IgD-negative memory B cell (primary cell): ENCODE measurements around the gene GSTA5. TPM values are rescaled to one million over a fixed set of nuclear protein-coding genes. Genes with fewer than 3 reads are reported as not detected.
A peak's percentile ranks its signal among the peaks of the same experiment; 100 is the strongest.
"Not testable (repeated sequence)": the region's sequence is repeated elsewhere in the genome, so short reads cannot be mapped to it uniquely, and the experiment has no call there.

ENCODE experiments used
- H3K27ac Mint-ChIP-seq, 3 donors: one replicate each; pipeline ENCODE4 v1.8.0; 2020 to 2022; ENCODE audit warnings: mild to moderate bottlenecking in 3 of 3, mixed read lengths in 3 of 3, moderate library complexity in 1 of 3
- H3K27me3 Mint-ChIP-seq: one replicate; pipeline ENCODE4 v1.8.0; 2021; ENCODE audit warnings: mixed read lengths
- H3K36me3 Mint-ChIP-seq: one replicate; pipeline ENCODE4 v1.8.0; 2020; ENCODE audit warnings: mild to moderate bottlenecking, mixed read lengths
- H3K4me1 Mint-ChIP-seq, 3 donors: one replicate each; pipeline ENCODE4 v1.8.0; 2020 to 2022; ENCODE audit warnings: mixed read lengths in 3 of 3, mild to moderate bottlenecking in 1 of 3
- H3K4me3 Mint-ChIP-seq, 4 donors: one replicate each; pipeline ENCODE4 v1.8.0; 2020 to 2022; ENCODE audit warnings: mild to moderate bottlenecking in 4 of 4, mixed read lengths in 4 of 4, moderate library complexity in 3 of 4
- H3K9me3 Mint-ChIP-seq, 3 donors: one replicate each; pipeline ENCODE4 v1.8.0; 2020 to 2021; ENCODE audit warnings: mixed read lengths in 3 of 3, mild to moderate bottlenecking in 1 of 3
- polyA plus RNA-seq: library from polyadenylated mRNA; unstranded; fragments of 300-500 nt; fragmentation: Illumina TruSeq; gene quantifications from one replicate; pipeline ENCODE4 v1.2.3, GENCODE V29; 2021

GSTA5 gene
- not detected for polyA plus RNA-seq

DNA sequence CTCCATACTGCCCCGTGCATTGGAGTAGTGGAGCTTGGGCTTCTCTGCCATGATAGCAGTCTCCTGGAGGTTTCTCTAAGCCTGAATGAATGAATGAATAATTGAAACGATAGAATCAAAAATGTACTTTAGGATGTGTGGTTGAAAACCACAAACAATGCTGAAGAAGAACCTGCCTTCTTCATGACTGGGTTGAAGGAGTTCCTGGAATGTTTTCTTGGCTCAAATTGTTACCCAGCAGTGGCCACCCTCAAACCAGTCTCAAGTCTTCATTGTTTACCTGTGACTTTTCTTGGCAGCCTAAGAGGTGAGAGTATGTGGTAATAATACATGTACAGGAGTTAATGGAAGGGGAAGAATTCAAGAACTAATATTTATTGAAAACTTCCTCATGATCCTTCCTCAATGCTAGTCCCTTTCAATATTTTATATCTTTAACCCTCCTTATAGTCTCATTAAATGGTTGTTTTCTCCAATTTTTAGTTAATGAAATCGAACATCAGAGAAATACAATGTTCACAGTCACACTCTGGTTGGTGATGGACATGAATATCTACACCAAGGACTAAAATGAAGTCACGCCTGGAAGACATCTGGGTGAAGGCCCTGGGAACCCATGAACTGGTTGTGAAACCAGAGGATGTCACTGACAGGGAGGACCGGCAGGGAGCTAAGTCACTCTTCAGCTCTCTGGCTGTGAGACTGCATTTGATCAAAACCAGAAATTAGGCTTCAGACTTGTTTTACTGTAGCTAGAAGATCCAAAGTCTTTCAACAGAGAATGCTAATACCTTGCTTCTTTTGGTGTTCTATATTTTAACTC is at the start of gene GSTA5:
Gene GSTA5 (minus strand): TSS at position 51 of the 823 bp plus-strand sequence.
- H3K9me3 Mint-ChIP-seq, result no peaks in the 10 kb centered on the region
- H3K27me3 Mint-ChIP-seq, result peaks cover 16% of the 10 kb centered on the region
- no peak within 1 kb of the TSS for H3K4me3 Mint-ChIP-seq
- no peaks in the 10 kb centered on the region for H3K4me1 Mint-ChIP-seq
- peaks cover 2% of the 10 kb centered on the region for H3K36me3 Mint-ChIP-seq
- H3K27ac Mint-ChIP-seq, result no peak within 1 kb of the TSS

DNA sequence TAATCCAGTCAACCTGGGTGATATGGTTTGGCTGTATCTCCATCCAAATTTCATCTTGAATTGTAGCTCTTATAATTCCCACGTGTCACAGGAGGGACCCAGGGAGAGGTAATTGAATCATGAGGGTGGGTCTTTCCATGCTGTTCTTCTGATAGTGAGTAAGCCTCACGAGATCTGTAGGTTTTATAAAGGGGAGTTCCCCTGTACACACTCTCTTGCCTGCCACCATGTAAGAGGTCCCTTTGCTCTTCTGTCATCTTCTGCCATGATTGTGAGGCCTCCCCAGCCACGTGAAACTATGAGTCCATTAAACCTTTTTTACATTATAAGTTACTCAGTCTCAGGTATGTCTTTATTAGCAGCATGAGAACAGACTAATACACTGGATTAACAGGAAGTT is 49.4 kb upstream of the GSTA5 start:
- Mint-ChIP-seq H3K4me3 (no peak overlapping the region), H3K36me3 (no peaks in the 10 kb centered on the region), H3K9me3 (no peaks in the 10 kb centered on the region), H3K27me3 (peaks cover 2% of the 10 kb centered on the region), H3K4me1 (peaks cover 0 to 1% (median 0%) of the 10 kb centered on the region in 3 donors), H3K27ac (no peak overlapping the region)

DNA sequence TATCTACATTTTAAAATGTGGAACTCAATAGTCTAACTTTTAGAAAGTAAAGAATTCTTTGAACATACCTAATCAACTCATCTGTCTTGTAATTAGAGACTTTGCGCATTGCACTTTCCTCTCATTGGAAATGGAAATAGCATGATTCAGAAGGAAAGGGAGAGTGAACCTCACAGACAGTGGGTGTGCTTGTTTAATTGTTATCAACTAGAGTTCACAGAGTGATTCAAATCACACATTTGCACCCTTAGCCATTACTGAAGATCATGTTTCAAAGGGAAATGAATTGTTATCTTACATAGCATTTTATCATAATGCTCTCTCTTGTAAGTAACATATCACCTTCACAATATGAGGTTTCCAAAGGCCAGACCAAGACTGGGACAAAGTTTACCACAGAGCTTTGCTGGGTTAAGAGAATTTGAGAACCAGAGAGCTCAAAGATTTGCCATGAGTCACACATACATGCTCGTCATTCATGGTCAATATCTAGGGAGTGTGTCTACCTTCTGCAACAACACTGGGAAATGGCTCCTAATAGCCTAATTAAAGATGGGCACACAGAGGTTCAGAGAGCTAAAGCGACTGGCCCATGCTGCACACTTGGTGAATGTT is 47.4 kb upstream of the GSTA5 start:
- Mint-ChIP-seq H3K27me3 (no peaks in the 10 kb centered on the region), H3K36me3 (no peaks in the 10 kb centered on the region), H3K27ac (peak overlapping the region in 1 of 3 donors; percentile 63), H3K4me3 (no peak overlapping the region), H3K9me3 (no peaks in the 10 kb centered on the region), H3K4me1 (no peaks in the 10 kb centered on the region)

DNA sequence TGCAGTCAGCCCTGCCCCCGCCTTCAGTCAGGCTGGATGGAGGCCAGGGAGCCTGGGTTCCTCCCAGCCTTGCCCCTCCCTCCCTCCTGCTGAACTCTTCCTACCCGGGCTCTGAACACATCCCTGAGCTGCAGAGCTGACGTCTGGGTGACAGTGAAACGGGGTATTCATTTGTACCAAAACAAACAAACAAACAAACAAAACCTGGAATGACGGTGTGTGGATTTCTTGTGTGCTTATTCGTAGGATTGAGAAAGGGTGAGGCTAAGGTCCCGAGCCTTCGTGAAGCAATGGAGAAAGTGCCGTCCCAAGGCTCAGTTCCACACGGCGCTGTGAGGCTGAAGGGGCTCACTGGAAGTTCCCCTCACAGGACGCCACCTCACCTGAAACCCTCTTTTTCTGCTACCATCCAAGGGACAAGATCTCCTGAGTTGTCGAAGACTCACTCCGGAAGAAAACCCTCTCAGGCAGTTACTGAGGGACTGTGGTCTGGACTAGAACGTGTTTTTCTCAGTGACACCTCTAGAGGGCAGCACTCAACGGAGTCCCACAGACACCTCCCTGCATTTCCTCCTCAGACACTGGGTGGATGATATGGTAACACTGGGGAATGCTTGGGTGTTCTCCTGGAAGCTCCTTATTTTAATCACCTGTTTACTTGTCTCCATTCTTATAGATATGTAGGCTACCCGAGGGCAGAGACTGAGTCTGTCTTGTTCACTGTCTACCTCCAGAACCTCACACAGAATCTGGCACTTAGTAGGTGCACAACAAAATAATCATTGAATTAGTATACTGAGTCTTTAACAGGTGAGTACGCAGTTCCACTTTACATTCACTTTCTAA is 41.6 kb upstream of the GSTA5 start:
- no peaks in the 10 kb centered on the region for H3K9me3 Mint-ChIP-seq
- H3K4me3 Mint-ChIP-seq, result peak overlapping the region; percentile 82 to 94 (median 88)
- H3K36me3 Mint-ChIP-seq, result no peaks in the 10 kb centered on the region
- no peaks in the 10 kb centered on the region for H3K27me3 Mint-ChIP-seq
- H3K4me1 Mint-ChIP-seq, result peaks cover 0 to 3% (median 0%) of the 10 kb centered on the region in 3 donors
- peak overlapping the region in 1 of 3 donors; percentile 54 for H3K27ac Mint-ChIP-seq

DNA sequence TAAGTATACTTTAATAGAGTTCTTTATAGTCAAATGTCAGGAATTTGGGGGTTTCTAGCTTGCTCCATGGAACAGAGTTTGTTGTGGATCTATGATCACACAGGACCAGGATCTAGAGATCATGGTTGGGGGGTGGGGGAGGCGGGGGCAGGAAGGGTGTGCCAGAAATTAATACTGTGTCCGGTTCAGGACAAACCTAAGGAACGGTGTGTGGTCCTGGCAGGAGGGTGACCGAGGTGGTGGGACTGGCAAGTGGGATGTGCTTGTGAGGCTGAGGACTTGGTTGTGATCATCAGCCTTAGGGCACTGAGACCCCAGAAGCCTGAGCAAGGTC is 41.0 kb upstream of the GSTA5 start:
- H3K27ac Mint-ChIP-seq, result no peak overlapping the region
- H3K4me1 Mint-ChIP-seq, result peaks cover 0 to 3% (median 0%) of the 10 kb centered on the region in 3 donors
- no peaks in the 10 kb centered on the region for H3K27me3 Mint-ChIP-seq

DNA sequence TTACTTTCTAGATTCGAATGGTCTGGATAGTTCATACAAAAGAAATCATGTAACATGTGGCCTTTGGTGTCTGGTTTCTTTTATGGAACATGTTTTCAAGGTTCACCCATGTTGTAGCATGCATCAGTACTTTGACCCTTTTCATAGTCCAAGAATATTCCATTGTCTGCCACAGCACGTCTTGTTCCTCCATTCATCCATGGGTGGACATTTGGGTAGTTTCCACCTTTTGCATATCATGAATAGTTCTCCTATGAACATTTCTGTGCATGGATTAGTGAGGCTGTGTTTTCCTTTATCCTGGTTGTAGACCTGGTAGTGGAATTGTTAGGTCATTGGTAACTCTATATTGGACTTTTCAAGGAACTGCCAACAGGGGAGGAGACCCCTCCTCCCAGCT is 37.2 kb upstream of the GSTA5 start:
- peaks cover 0 to 3% (median 0%) of the 10 kb centered on the region in 3 donors for H3K4me1 Mint-ChIP-seq

More for the DNA sequence above, 41.0 kb upstream of the GSTA5 start:
- no peaks in the 10 kb centered on the region for H3K36me3 Mint-ChIP-seq
- H3K9me3 Mint-ChIP-seq, result no peaks in the 10 kb centered on the region
- H3K4me3 Mint-ChIP-seq, result peak overlapping the region; percentile 82 to 94 (median 88)

DNA sequence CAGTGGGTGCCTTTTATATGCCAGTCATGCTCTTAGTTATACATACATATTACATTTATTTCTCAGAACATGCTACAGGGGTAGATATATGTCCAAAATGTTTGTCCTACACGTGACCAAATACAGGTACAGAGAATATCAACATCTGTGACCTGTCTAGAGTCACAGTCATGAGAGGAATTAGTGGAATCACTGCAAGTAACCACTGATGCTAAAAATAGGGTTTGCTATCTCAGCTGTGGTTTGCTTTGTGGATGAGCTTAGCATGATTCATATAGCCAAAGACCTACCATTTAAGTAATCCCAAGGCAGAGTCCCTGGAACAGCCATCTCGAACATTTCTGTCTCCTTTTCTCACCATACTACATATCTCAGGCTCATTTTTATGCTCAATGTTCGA is 36.6 kb upstream of the GSTA5 start:
- no peak overlapping the region for H3K27ac Mint-ChIP-seq

More for the DNA sequence above, 37.2 kb upstream of the GSTA5 start:
- Mint-ChIP-seq H3K36me3 (no peaks in the 10 kb centered on the region), H3K9me3 (no peaks in the 10 kb centered on the region), H3K27me3 (peaks cover 3% of the 10 kb centered on the region), H3K4me3 (no peak overlapping the region), H3K27ac (no peak overlapping the region)

DNA sequence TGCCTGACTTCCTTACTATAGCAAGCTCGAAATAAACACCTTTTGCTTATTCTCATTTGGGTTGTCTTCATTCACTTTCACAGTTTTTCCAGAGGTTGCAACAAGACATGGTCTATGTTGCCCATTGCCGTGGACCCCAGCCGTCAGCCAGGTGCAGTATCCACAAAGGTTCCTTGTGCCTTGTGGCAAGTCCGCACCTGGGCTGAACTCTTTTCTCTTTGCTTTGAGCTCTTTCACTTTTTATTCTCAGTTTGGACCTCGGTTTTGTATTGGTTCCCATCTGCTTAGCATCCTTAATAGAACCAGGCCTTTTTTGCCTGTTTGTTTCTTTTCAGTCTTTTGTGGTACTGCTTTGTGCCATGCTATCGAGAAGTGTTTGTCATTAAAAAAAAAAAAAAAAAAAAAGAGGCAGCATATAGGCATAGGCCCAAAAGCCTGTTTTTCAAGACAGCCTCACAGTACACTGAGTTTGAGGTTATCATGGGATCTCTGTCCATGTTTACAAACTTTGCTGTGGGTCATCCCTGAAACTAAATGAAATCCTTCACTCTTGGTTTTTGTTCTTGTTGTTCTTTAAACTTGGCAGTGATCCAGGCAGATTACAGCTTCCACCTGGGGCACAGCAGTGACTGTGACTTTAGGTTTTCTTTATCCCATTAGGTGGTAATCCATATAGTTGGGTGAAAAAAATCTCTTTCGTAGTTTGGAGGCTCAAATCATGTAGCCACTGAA is 35.6 kb upstream of the GSTA5 start:
- no peaks in the 10 kb centered on the region for H3K9me3 Mint-ChIP-seq

More for the DNA sequence above, 36.6 kb upstream of the GSTA5 start:
- Mint-ChIP-seq H3K27me3 (peaks cover 3% of the 10 kb centered on the region), H3K4me1 (peaks cover 0 to 3% (median 0%) of the 10 kb centered on the region in 3 donors), H3K4me3 (no peak overlapping the region), H3K36me3 (no peaks in the 10 kb centered on the region), H3K9me3 (no peaks in the 10 kb centered on the region)

DNA sequence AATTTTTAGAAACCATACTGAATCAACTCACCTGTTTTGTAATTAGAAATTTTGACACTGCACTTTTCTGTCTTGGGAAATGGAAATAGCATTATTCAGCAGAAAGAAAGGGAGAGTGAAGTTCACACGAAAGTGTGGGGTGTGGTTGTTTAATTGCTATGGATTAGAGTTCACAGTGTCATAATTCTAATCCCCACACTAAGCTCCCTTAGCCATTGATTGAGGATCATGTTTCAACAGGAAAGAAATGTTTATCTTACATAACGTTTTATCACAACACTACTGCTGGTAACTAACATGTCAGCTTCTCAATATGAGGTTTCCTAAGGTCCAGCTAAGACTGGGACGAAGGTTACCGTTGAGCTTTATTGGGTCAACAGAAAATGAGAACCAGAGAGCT is 31.4 kb upstream of the GSTA5 start:
- Mint-ChIP-seq H3K27me3 (peaks cover 3% of the 10 kb centered on the region), H3K27ac (peak overlapping the region in 1 of 3 donors; percentile 37), H3K4me1 (no peaks in the 10 kb centered on the region), H3K36me3 (no peaks in the 10 kb centered on the region), H3K9me3 (no peaks in the 10 kb centered on the region), H3K4me3 (no peak overlapping the region)

More for the DNA sequence above, 35.6 kb upstream of the GSTA5 start:
- no peak overlapping the region for H3K27ac Mint-ChIP-seq
- no peak overlapping the region for H3K4me3 Mint-ChIP-seq
- no peaks in the 10 kb centered on the region for H3K36me3 Mint-ChIP-seq
- no peaks in the 10 kb centered on the region for H3K4me1 Mint-ChIP-seq
- peaks cover 3% of the 10 kb centered on the region for H3K27me3 Mint-ChIP-seq

DNA sequence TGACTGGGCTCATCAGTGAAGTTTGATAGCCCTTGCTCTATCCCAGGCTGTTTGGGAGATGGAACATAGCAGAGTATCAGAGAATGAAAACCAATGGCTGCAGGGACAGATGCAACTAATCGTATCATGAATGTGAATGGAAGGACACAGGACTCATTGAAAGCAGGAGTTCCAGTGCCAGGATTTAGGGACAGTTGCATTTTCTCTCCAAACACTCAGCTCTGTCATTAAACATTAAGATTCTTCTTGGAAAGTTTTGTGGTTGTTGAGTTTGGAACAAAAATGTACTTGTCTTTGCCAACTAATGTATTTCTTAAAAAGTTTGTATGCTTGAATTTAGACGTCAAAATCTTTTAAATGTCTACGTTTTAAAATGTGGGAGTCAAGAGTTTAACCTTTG is 31.0 kb upstream of the GSTA5 start:
- Mint-ChIP-seq H3K36me3 (no peaks in the 10 kb centered on the region), H3K27ac (no peak overlapping the region), H3K27me3 (peaks cover 3% of the 10 kb centered on the region), H3K9me3 (no peaks in the 10 kb centered on the region), H3K4me1 (no peaks in the 10 kb centered on the region), H3K4me3 (no peak overlapping the region)

DNA sequence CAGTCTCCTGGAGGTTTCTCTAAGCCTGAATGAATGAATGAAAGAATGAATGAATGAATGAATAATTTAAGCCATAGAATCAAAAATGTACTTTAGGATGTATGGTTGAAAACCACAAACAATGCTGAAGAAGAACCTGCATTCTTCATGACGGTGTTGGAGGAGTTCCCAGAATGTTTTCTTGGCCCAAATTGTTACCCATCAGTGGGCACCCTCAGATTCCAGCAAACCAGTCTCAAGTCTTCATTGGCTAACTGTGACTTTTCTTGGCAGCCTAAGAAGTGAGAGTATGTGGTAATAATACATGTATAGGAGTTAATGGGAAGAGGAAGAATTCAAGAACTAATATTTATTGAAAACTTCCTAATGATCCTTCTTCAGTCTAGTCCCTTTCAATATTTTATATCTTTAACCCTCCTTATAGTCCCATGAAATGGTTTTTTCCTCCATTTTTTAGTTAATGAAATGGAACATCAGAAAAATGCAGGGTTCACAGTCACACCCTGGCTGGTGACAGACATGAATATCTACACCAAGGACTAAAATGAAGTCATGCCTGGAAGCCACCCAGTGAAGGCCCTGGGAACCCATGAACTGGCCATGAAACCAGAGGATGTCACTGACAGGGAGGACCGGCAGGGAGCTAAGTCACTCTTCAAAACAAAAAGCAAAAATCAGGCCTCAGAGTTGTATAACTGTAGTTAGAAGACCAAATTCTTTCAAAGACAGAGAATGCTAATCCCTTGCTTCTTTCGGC is 29.9 kb upstream of the GSTA5 start:
- not testable (repeated sequence) for H3K4me3 Mint-ChIP-seq, H3K36me3 Mint-ChIP-seq, H3K27me3 Mint-ChIP-seq, H3K4me1 Mint-ChIP-seq, H3K27ac Mint-ChIP-seq, H3K9me3 Mint-ChIP-seq

DNA sequence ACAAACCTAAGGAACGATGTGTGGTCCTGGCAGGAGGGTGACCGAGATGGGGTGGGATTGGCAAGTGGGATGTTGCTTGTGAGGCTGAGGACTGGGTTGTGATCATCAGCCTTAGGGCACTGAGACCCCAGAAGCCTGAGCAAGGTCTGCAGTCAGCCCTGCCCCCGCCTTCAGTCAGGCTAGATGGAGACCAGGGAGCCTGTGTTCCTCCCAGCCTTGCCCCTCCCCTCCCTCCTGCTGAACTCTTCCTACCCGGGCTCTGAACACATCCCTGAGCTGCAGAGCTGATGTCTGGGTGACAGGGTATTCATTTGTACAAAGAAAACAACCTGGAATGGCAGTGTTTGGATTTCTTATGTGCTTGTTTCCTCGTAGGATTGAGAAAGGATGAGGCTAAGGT is 28.3 kb upstream of the GSTA5 start:
- not testable (repeated sequence) for H3K4me3 Mint-ChIP-seq, H3K36me3 Mint-ChIP-seq, H3K9me3 Mint-ChIP-seq, H3K4me1 Mint-ChIP-seq, H3K27me3 Mint-ChIP-seq
- peak overlapping the region in 1 of 3 donors; percentile 4 for H3K27ac Mint-ChIP-seq

DNA sequence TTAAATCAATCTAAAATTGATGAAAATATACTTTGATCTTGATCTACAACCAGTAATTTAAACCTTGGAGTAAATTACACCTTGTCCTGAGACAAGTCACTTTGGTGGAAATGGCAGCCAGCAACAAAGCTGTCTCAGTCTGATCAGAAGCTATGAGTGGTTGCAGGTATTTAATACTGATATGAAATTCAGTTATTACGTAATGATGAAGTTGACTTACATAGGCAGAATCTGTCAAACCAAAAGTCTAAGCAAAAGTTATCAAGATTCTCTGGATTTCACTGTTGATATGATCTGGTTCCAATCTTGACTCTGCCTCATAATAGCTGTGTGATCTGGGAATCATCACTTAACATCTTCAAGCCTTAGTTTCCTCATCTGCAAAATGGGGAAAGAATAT is 27.6 kb upstream of the GSTA5 start:
- no peaks in the 10 kb centered on the region for H3K27me3 Mint-ChIP-seq
- no peaks in the 10 kb centered on the region for H3K36me3 Mint-ChIP-seq
- no peaks in the 10 kb centered on the region for H3K9me3 Mint-ChIP-seq
- H3K4me1 Mint-ChIP-seq, result no peaks in the 10 kb centered on the region
- H3K27ac Mint-ChIP-seq, result peak overlapping the region in 1 of 3 donors; percentile 4
- H3K4me3 Mint-ChIP-seq, result no peak overlapping the region

DNA sequence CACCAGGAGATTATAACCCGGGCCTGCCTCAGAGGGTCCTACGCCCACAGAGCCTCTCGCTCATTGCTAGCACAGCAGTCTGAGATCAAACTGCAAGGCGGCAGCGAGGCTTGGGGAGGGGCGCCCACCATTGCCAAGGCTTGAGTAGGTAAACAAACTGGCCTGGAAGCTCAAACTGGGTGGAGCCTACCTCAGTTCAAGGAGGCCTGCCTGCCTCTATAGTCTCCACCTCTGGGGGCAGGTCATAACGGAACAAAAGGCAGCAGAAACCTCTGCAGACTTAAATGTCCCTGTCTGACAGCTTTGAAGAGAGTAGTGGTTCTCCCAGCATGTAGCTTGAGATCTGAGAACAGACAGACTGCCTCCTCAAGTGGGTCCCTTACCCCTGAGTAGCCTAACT is 20.5 kb upstream of the GSTA5 start:
- H3K27me3 Mint-ChIP-seq, result peaks cover 25% of the 10 kb centered on the region
- not testable (repeated sequence) for H3K27ac Mint-ChIP-seq, H3K4me3 Mint-ChIP-seq, H3K9me3 Mint-ChIP-seq, H3K4me1 Mint-ChIP-seq, H3K36me3 Mint-ChIP-seq
